ENCODE results near the gene ARMC9. TPM values are rescaled to one million over a fixed set of nuclear protein-coding genes. Genes with fewer than 3 reads are reported as not detected.

Gene ARMC9
- total RNA-seq, 2 donors from 2014 or later = 6.9 to 10.1 TPM

- intact Hi-C loops (cut with DNase I) = no loop called here
- Histone ChIP-seq H3K27ac (no peak overlapping the region), H3K36me3 (replicated peaks in 1 of 2; ENCODE audit: insufficient read depth in 1 of 2, low read depth in 2 of 2) (no peaks in the 10 kb centered on the region), H3K9me3 (no peaks in the 10 kb centered on the region), H3K4me3 (no peak overlapping the region), H3K27me3 (no peaks in the 10 kb centered on the region), H3K4me1 (no peaks in the 10 kb centered on the region)
- DNase-seq (no peak), ATAC-seq (no peak)
- WGBS, 2 donors = 89 to 91% methylated on average over 16 of the region's 16 CpGs
- TF ChIP-seq POLR2A (IDR thresholded peaks at IDR 0.05) (no peak), CTCF (IDR thresholded peaks at IDR 0.05) (no peak)
These were observed 110.4 kb downstream of the ARMC9 start for GRCh38 chr2:231308631-231309428.

DNA sequence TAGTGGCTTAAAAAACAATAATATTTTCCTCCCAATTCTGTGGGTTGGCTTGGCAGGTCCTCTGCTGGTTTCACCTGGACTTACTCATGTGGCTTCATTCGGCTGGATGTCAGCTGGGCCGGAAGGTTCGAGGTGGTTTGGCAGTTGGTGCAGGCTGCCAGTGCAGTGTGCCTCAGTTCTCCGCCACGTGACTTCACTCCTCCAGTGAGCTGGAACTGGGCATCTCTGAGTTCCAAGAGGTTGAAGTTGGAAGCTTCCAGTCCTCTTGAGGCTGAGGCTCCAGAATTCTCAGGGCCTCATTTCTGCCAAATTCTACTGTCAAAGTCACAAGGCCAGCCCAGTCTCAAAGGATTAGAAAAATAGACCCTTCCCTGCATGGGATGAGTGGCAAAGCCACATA lies 113.6 kb downstream of the ARMC9 start:
- H3K9me3 ChIP-seq = no peaks in the 10 kb centered on the region
- no peaks in the 10 kb centered on the region for H3K36me3 ChIP-seq (replicated peaks in 1 of 2; ENCODE audit: insufficient read depth in 1 of 2, low read depth in 2 of 2)
- no peaks in the 10 kb centered on the region for H3K4me1 ChIP-seq
- TF ChIP-seq CTCF (IDR thresholded peaks at IDR 0.05) (no peak), POLR2A (IDR thresholded peaks at IDR 0.05) (no peak)
- no peak overlapping the region for H3K4me3 ChIP-seq
- DNase-seq (no peak), ATAC-seq (no peak)
- no peaks in the 10 kb centered on the region for H3K27me3 ChIP-seq
- WGBS, 2 donors = 78 to 80% methylated on average over 5 of the region's 5 CpGs
- no peak overlapping the region for H3K27ac ChIP-seq
- intact Hi-C loops (cut with DNase I) = no loop called here

- H3K4me3 ChIP-seq = no peak overlapping the region
- intact Hi-C loops (cut with DNase I) = no loop called here
- no peaks in the 10 kb centered on the region for H3K4me1 ChIP-seq
- H3K27ac ChIP-seq = no peak overlapping the region
- H3K27me3 ChIP-seq = no peaks in the 10 kb centered on the region
- H3K9me3 ChIP-seq = no peaks in the 10 kb centered on the region
- 70 to 85% methylated on average over 3 of the region's 3 CpGs for WGBS, 2 donors
- no peak for ATAC-seq
- no peak for TF ChIP-seq POLR2A (IDR thresholded peaks at IDR 0.05)
- no peaks in the 10 kb centered on the region for H3K36me3 ChIP-seq (replicated peaks in 1 of 2; ENCODE audit: insufficient read depth in 1 of 2, low read depth in 2 of 2)
- DNase-seq = no peak
These were observed 117.5 kb downstream of the ARMC9 start for GRCh38 chr2:231315896-231316295.

DNA sequence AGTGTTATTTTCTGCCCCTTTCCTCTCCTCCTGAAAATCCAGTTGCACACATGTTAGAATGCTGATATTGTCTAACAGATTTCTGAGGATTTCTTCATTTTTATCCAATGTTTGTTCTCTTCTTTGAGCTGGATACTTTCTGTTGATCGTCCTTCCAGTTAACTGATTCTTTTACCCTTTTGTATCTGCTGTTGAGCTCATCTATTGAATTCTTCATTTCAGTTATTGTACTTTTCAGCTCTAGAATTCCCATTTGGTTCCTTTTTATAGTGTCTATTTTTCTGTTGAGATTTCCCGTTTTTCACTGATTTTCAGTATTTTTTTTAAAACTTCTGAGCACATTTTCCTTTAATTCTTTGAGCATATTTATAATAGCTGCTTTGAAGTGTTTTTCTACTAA lies 119.1 kb downstream of the ARMC9 start:
- intact Hi-C loops (cut with DNase I) = no loop called here
- no peak overlapping the region for H3K27ac ChIP-seq
- TF ChIP-seq CTCF (IDR thresholded peaks at IDR 0.05) (no peak), POLR2A (IDR thresholded peaks at IDR 0.05) (no peak)
- H3K9me3 ChIP-seq = no peaks in the 10 kb centered on the region
- no peak overlapping the region for H3K4me3 ChIP-seq
- H3K36me3 ChIP-seq (replicated peaks in 1 of 2; ENCODE audit: insufficient read depth in 1 of 2, low read depth in 2 of 2) = no peaks in the 10 kb centered on the region
- no peaks in the 10 kb centered on the region for H3K27me3 ChIP-seq
- DNase-seq = no peak
- 89 to 93% methylated on average over 2 of the region's 2 CpGs for WGBS, 2 donors
- no peaks in the 10 kb centered on the region for H3K4me1 ChIP-seq
- ATAC-seq = no peak

- H3K27ac ChIP-seq = no peak overlapping the region
- TF ChIP-seq CTCF (IDR thresholded peaks at IDR 0.05) (no peak), POLR2A (IDR thresholded peaks at IDR 0.05) (no peak)
- DNase-seq (no peak), ATAC-seq (no peak)
- no peaks in the 10 kb centered on the region for H3K27me3 ChIP-seq
- H3K4me3 ChIP-seq = no peak overlapping the region
- no peaks in the 10 kb centered on the region for H3K9me3 ChIP-seq
- intact Hi-C loops (cut with DNase I) = no loop called here
- no peaks in the 10 kb centered on the region for H3K4me1 ChIP-seq
- 80 to 90% methylated on average over 4 of the region's 4 CpGs for WGBS, 2 donors
- H3K36me3 ChIP-seq (replicated peaks in 1 of 2; ENCODE audit: insufficient read depth in 1 of 2, low read depth in 2 of 2) = no peaks in the 10 kb centered on the region
These were observed 120.0 kb downstream of the ARMC9 start for GRCh38 chr2:231318436-231318835.

All from body of pancreas (tissue), 4 donors.